Adipocyte (in vitro differentiated cells): ENCODE measurements around the gene PALD1.
"Not testable (repeated sequence)": the region's sequence is repeated elsewhere in the genome, so short reads cannot be mapped to it uniquely, and the experiment has no call there.

ENCODE experiments used
- DNase-seq: peaks from one replicate; pipeline ENCODE4 v3.0.0-alpha.2; 2015; ENCODE audit warnings: low read depth
- H3K27me3 ChIP-seq: replicated peaks from 2 replicates; pipeline ENCODE4 v1.7.0; 2013; ENCODE audit warnings: mild to moderate bottlenecking, low read length, moderate library complexity; ENCODE audit not compliant: control insufficient read depth, insufficient read depth
- H3K36me3 ChIP-seq: 2 replicates; pipeline ENCODE4 v1.7.0; 2013; ENCODE audit warnings: low read length, mild to moderate bottlenecking, moderate library complexity; ENCODE audit not compliant: control insufficient read depth, insufficient read depth, severe bottlenecking
- H3K4me1 ChIP-seq: 2 replicates; pipeline ENCODE4 v1.7.0; 2013; ENCODE audit warnings: mild to moderate bottlenecking, low read length, moderate library complexity; ENCODE audit not compliant: control insufficient read depth, insufficient read depth
- H3K4me3 ChIP-seq: 2 replicates; pipeline ENCODE4 v1.7.0; 2013; ENCODE audit warnings: mild to moderate bottlenecking, low read length, moderate library complexity
- H3K9ac ChIP-seq: 2 replicates; pipeline ENCODE4 v1.7.0; 2013; ENCODE audit warnings: mild to moderate bottlenecking, low read length, moderate library complexity
- H3K9me3 ChIP-seq: 2 replicates; pipeline ENCODE4 v1.7.0; 2013; ENCODE audit warnings: mild to moderate bottlenecking, low read length, moderate library complexity; ENCODE audit not compliant: control insufficient read depth

The PALD1 gene

DNA sequence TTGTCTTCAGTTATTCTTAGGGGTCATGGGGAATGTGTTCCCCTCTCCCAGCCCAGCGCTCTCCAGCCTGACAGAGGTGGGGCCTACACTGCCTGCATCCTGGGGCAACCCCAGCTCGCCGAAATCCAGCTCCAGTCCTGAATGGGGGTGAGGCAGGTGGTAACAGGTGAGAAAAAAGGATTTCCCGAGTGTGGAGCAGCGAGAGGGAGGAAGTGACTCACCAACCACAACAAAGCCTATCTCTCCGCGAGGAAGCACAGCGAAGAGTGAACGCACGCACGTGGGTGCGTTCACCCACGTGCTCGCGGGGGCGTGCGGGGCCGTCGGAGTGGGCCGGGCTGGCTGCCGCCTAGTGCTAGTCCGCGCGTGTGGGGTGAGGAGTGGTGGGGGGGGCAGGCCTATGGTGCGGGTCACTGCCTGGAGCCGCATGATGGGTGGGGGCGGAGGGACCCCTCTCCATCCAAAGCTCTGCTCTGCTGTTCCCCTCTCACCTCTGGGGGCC lies 855 bp upstream of the PALD1 start:
- Histone ChIP-seq H3K9ac (no peak overlapping the region), H3K27me3 (peaks cover 73% of the 10 kb centered on the region), H3K4me3 (no peak overlapping the region), H3K4me1 (peaks cover 10% of the 10 kb centered on the region), H3K9me3 (no peaks in the 10 kb centered on the region), H3K36me3 (no peaks in the 10 kb centered on the region)
- no peak for DNase-seq

DNA sequence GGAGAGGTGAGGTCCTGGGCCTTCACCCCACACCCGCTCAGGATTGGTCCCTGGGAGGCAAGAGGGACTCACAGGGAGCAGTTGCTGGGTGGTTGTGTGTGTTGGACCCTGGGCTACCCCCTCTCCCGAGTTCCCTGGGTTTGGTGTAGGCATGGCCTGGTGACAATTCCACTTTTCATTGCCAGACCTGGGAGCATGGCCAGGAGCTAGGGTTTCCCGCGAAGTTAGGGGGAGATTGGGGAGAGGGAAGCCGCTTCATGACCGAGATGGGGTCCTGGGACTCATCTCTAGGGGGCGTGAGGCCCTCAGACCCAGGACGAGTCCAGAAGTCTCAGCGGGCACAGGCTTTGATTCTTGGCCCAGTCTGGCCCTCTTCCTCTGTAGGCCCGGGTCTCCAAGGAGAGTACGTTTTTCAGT lies 606 bp downstream of the PALD1 start:
- peaks cover 76% of the 10 kb centered on the region for H3K27me3 ChIP-seq
- H3K9me3 ChIP-seq = no peaks in the 10 kb centered on the region
- H3K9ac ChIP-seq = no peak overlapping the region
- no peak for DNase-seq
- peaks cover 10% of the 10 kb centered on the region for H3K4me1 ChIP-seq
- no peak overlapping the region for H3K4me3 ChIP-seq
- H3K36me3 ChIP-seq = no peaks in the 10 kb centered on the region

DNA sequence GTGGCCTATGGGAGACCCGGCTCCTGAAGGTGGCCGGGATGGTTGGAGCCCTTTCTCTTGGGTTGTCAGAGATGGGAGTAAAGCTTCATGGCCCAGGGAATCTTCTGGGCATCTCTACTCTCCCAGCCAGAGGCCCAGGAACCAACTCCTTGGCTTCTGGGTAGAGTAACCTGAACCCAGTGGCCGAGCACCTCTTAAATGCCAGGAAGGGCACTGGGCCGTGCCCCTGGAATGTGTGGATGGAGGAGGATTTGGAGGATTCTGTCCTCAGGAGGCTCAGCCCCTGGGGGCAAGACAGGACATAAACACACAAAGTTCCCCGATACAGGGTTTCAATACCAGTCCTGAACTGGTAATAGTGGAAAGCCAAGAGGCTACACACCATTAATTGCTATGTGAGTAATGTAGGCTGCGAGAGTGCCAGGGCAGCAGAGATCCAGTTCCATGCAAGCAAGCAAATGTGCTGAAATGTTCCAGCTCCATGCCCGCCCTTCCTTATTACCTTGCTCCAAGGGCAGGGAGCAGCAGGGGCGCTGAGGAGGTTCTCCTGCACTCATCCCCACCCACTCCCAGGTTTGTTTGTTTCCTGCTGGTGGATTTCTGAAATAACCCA lies 1.2 kb downstream of the PALD1 start:
- DNase-seq = no peak
- peaks cover 71% of the 10 kb centered on the region for H3K27me3 ChIP-seq
- H3K9me3 ChIP-seq = no peaks in the 10 kb centered on the region
- H3K4me1 ChIP-seq = peaks cover 10% of the 10 kb centered on the region
- no peak overlapping the region for H3K4me3 ChIP-seq
- H3K36me3 ChIP-seq = no peaks in the 10 kb centered on the region
- H3K9ac ChIP-seq = no peak overlapping the region

DNA sequence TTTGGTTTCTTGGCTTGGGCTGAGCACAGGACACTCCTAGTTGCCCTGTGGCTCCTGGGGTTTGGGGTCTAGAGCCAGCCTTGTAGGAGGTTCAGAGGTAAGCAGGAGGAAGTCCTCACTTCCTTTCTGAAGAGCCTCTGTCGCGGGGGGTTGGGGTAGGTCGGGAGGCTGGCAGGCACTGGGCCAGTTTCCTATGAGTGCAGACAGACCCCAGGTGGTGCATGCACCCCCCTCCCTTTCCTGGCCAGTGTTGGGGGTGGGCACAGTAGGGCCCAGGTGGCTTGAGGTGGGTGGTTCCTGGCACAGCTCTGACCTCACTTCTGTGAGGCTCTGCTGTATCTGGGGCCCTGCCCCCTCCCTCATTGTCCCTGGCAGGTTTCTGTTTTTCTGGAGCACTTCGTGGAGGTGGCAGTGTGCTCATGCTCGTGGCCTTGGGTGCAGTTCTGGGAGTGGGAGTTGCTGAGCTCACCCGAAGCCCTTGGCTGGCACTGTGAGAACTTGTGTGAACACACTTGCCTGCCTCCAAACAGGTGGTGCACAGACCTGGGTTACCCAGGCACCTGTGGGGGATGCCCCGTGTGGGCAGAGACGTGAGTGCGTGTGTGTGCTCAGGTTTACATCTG lies 1.8 kb downstream of the PALD1 start:
- H3K4me3 ChIP-seq = no peak overlapping the region
- H3K9me3 ChIP-seq = no peaks in the 10 kb centered on the region
- H3K9ac ChIP-seq = no peak overlapping the region
- peaks cover 10% of the 10 kb centered on the region for H3K4me1 ChIP-seq
- H3K27me3 ChIP-seq = peaks cover 64% of the 10 kb centered on the region
- no peak for DNase-seq
- no peaks in the 10 kb centered on the region for H3K36me3 ChIP-seq

- H3K4me3 ChIP-seq = no peak overlapping the region
- peaks cover 57% of the 10 kb centered on the region for H3K27me3 ChIP-seq
- H3K4me1 ChIP-seq = peaks cover 10% of the 10 kb centered on the region
- no peaks in the 10 kb centered on the region for H3K36me3 ChIP-seq
- DNase-seq = no peak
- no peaks in the 10 kb centered on the region for H3K9me3 ChIP-seq
- no peak overlapping the region for H3K9ac ChIP-seq
These were observed 2.5 kb downstream of the PALD1 start for GRCh38 chr10:70481105-70481504.

- H3K27me3 ChIP-seq = peaks cover 51% of the 10 kb centered on the region
- H3K4me1 ChIP-seq = peaks cover 10% of the 10 kb centered on the region
- no peak overlapping the region for H3K9ac ChIP-seq
- H3K36me3 ChIP-seq = no peaks in the 10 kb centered on the region
- DNase-seq = no peak
- H3K4me3 ChIP-seq = no peak overlapping the region
- H3K9me3 ChIP-seq = no peaks in the 10 kb centered on the region
These were observed 3.4 kb downstream of the PALD1 start for GRCh38 chr10:70481831-70482530.

GRCh38 chr10:70482982-70483760 lies 4.6 kb downstream of the PALD1 start:
- Histone ChIP-seq H3K36me3 (no peaks in the 10 kb centered on the region), H3K9ac (no peak overlapping the region)

GRCh38 chr10:70483872-70484271 lies 5.3 kb downstream of the PALD1 start:
- DNase-seq, H3K4me3 ChIP-seq, H3K9ac ChIP-seq, H3K9me3 ChIP-seq, H3K36me3 ChIP-seq: not testable (repeated sequence)
- Histone ChIP-seq H3K27me3 (peaks cover 40% of the 10 kb centered on the region), H3K4me1 (peaks cover 10% of the 10 kb centered on the region)

More at GRCh38 chr10:70482982-70483760, 4.6 kb downstream of the PALD1 start:
- Histone ChIP-seq H3K4me3 (no peak overlapping the region), H3K27me3 (peaks cover 40% of the 10 kb centered on the region), H3K9me3 (no peaks in the 10 kb centered on the region), H3K4me1 (peaks cover 10% of the 10 kb centered on the region)
- DNase-seq = no peak

DNA sequence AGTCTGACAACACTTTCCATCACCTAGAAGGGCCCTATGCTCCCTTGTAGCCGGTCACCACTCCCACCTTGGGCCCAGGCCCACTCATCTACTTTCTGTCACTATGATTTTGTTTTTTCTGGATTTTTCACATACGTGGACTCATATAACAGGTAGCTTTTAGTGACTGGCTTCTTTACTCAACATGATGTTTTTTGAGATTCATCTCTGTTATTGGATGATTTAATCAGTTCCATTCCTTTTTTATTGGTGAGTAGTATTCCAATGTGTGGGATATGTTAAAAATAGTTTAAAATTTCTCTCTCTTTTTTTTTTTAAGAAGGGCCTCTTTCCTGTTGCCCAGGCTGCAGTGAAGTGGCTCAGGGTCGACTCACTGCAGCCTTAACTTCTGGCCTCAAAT lies 9.3 kb downstream of the PALD1 start:
- peaks cover 5% of the 10 kb centered on the region for H3K4me1 ChIP-seq
- no peaks in the 10 kb centered on the region for H3K9me3 ChIP-seq
- H3K36me3 ChIP-seq = no peaks in the 10 kb centered on the region
- DNase-seq = no peak
- H3K4me3 ChIP-seq = no peak overlapping the region
- H3K27me3 ChIP-seq = peaks cover 27% of the 10 kb centered on the region
- no peak overlapping the region for H3K9ac ChIP-seq

DNA sequence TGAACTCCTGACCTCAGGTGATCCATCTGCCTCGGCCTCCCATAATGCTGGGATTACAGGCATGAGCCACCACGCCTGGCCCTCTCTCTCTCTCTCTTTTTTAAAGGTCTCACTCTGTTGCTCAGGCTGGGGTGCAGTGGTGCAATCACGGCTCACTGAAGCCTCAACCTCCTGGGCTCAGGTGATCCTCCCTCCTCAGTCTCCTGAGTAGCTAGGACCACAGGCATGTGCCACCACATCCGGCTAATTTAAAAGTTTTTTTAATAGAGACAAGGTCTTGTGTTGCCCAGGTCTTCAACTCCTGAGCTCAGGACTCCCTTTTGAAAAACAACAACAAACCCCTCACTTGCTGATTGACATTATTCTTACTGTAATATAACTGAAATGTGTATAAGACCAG lies 11.6 kb downstream of the PALD1 start:
- no peak overlapping the region for H3K9ac ChIP-seq
- no peaks in the 10 kb centered on the region for H3K36me3 ChIP-seq
- peaks cover 39% of the 10 kb centered on the region for H3K27me3 ChIP-seq
- peaks cover 5% of the 10 kb centered on the region for H3K4me1 ChIP-seq
- DNase-seq = no peak
- H3K9me3 ChIP-seq = no peaks in the 10 kb centered on the region
- no peak overlapping the region for H3K4me3 ChIP-seq

DNA sequence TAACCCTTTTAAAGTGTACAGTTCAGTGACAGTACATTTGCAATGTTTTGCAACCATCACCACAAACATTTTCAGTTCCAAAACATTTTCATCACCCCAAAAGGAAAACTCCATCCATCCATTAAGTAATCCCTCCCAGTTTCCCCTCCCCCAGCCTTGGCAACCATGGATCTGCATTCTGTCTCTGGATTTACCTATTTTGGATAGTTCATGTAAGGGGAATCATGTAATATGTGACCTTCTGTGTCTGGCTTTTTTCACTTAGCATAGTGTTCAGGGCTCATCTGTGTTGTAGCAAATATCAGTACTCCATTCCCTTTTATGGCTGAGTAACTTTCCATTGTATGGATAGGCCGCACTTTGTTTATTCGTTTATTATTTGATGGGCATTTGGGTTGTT lies 13.0 kb downstream of the PALD1 start:
- H3K9ac ChIP-seq = no peak overlapping the region
- H3K36me3 ChIP-seq = no peaks in the 10 kb centered on the region
- no peak for DNase-seq
- peaks cover 5% of the 10 kb centered on the region for H3K4me1 ChIP-seq
- no peak overlapping the region for H3K4me3 ChIP-seq
- no peaks in the 10 kb centered on the region for H3K9me3 ChIP-seq
- H3K27me3 ChIP-seq = peaks cover 54% of the 10 kb centered on the region
